H54 (cell line): ENCODE data around the gene KLHL29.
A peak's percentile ranks its signal among the peaks of the same experiment; 100 is the strongest.
"Not testable (repeated sequence)": the region's sequence is repeated elsewhere in the genome, so short reads cannot be mapped to it uniquely, and the experiment has no call there.

Experiments used
- DNase-seq: peaks from one replicate; pipeline ENCODE4 v3.0.0; 2011; ENCODE audit warnings: low spot score, mixed read lengths; ENCODE audit not compliant: insufficient read length
- FAIRE-seq: peaks from 3 replicates; lab custom pipeline; 2011; peaks lifted over from hg19 to GRCh38; lab: Jason Lieb, UNC
- POLR2A ChIP-seq: IDR thresholded peaks from 2 replicates; pipeline ENCODE4 v1.6.1; 2011; ENCODE audit warnings: low read depth, mild to moderate bottlenecking, low read length

Gene KLHL29

GRCh38 chr2:23721454-23721826 lies 336.5 kb downstream of the KLHL29 start:
- DNase-seq (no peak), FAIRE-seq (no peak)
- no peak for TF ChIP-seq POLR2A

- DNase-seq, result no peak
- TF ChIP-seq POLR2A, result no peak
- no peak for FAIRE-seq
Observed at GRCh38 chr2:23722255-23722654, 337.3 kb downstream of the KLHL29 start.

DNA sequence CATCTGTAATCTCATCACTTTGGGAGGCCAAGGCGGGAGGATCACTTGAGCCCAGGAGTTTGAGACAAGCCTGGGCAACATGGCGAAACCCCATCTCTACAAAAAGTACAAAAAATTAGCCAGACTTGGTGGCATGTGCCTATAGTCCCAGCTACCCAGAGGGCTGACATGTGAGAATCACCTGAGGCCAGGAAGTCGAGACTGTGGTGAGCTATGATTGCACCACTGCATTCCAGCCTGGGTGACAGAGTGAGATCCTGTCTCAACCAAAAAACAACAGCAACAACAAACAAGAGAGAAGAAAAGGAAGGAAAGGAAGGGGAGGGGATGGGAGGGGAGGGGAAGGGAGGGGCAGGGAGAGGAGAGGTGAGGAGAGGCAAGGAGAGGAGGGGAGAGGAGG lies 338.1 kb downstream of the KLHL29 start:
- DNase-seq, FAIRE-seq: not testable (repeated sequence)

DNA sequence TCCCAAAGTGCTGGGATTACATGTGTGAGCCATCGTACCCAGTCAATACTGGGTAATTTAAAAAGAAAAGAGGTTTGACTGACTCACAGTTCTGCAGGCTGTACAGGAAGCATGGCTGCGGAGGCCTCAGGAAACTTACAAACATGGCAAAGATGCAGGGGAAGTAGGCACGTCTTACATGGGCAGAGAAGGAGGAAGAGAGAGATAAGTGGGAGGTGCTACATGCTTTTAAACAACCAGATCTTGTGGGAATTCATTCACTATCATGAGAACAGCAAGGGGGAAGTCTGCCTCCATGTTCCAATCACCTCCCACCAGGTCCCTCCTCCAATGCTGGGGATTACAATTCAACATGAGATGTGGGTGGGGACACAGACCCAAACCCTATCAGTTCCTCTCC lies 349.4 kb downstream of the KLHL29 start:
- DNase-seq (no peak), FAIRE-seq (no peak)
- TF ChIP-seq POLR2A, result no peak

GRCh38 chr2:23736783-23737182 lies 351.8 kb downstream of the KLHL29 start:
- not testable (repeated sequence) for FAIRE-seq, DNase-seq

DNA sequence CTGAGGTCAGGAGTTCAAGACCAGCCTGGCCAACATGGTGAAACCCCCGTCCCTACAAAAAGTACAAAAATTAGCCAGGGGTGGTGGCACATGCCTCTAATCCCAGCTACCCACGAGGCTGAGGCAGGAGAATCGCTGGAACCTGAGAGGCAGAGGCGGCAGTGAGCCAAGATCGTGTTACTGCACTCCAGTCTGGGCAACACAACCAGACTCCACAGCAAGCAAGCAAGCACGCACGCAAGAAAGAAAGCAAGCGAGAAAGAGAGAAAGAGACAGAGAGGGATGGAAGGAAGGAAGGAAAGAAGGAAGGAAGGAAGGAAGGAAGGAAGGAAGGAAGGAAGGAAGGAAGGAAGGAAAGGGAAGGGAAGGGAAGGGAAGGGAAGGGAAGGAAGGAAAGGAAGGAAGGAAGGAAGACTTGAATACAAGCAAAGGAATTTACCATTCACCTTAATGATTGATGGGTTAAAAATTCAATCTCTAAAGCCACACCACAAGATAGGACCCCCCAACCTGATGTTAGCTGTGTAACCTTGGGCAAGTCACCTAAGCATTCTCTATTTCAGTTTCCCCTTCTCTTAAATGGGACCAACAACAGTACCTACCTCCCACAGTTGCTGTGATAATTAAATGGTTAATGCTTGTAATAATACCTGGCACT lies 360.2 kb downstream of the KLHL29 start:
- DNase-seq (no peak), FAIRE-seq (no peak)
- no peak for TF ChIP-seq POLR2A

- peak; percentile 57 for FAIRE-seq
- TF ChIP-seq POLR2A, result no peak
- no peak for DNase-seq
Observed at GRCh38 chr2:23745726-23746105, 360.7 kb downstream of the KLHL29 start.

DNA sequence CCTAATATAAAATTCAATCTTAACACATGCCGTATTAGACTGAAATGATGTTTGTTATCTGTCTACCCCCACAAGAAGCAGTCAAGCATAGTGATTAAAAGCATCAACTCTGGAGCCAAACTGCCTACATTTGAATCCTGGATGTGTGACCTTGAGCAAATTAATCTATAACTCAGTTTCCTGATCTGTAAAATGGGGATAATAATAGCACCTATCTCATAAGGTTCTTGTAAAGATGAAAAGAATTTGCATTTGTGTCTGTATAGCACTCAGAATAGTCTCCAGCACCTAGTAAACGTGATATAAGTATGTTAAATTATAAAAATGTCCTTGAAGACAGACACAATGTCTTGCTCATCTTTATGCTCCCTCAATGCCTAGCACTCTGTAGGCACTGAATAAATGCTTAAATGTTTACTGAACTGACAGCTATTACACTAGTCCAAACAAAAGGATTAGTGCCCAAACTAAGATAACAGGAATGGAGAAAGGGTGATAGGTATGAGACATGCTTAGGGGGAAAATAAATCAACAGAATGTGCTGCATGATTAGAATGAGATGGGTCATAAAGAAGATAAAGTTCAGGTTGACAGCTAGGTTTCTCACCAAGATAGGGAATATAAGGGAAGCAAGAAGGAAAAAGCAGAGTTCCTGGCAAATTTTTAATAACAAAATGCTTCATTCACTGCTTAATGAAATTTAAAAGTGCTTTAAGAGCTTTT lies 361.3 kb downstream of the KLHL29 start:
- no peak for TF ChIP-seq POLR2A
- FAIRE-seq, result no peak
- no peak for DNase-seq

GRCh38 chr2:23751747-23752265 lies 366.8 kb downstream of the KLHL29 start:
- FAIRE-seq (no peak), DNase-seq (no peak)
- TF ChIP-seq POLR2A, result no peak

GRCh38 chr2:23753291-23754010 lies 368.5 kb downstream of the KLHL29 start:
- no peak for FAIRE-seq
- TF ChIP-seq POLR2A, result no peak
- no peak for DNase-seq

DNA sequence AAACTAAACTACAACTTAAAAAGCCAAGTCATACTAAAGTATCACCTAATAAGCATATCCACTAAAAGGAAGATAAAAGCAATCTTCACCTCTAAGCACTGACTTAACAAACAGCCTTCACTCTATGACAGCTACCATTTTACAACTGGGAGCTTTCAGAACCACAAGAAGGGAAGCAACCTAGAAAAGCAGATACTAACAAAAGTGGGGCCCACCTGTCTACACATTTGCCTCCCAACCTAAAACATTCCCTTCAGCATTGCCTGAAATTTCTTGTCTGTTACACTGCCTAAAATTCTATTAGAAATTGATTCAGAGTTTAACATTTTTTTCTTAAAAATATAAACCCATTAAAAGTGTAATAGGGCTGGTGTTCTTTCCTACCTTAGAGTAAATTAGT lies 370.0 kb downstream of the KLHL29 start:
- TF ChIP-seq POLR2A, result no peak
- DNase-seq (no peak), FAIRE-seq (no peak)

GRCh38 chr2:23756593-23757292 lies 371.8 kb downstream of the KLHL29 start:
- DNase-seq (no peak), FAIRE-seq (no peak)
- no peak for TF ChIP-seq POLR2A

DNA sequence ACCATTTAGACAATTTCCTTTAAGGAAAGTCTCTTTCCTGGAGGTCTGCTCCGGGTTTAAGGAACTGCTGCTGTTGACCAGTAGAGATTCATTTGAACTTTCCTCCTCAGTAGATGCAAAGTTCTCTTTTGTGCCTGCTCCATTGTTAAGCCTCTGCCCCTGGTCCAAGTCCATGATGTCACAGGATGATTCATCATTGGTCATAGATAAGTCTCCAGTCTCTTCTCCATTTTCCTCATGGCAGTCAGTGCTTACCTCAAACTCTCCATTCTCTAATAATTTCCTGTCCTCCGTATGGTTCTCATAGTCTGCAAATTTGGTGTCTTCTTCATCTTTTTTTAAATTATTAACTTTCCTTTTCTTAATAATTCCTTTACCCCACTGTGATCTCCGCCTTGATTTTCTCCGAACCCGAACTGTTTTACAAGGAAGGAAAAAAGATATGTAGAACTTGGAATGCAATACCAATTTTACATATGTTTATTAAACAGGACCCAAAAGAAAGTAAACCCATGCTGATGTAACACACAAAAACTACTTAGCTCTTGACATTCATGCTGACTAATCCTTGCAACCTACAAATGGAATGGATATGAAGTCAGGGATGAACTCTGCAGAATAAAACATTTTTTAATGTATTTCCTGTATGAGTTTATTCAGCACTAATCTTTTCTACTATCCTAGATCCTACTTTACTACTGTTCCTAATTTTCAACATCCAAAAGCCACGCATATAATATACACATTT lies 372.9 kb downstream of the KLHL29 start:
- DNase-seq, result peak; percentile 26
- TF ChIP-seq POLR2A, result no peak
- FAIRE-seq, result peak; percentile 94
